ENCODE measurements around the gene OOSP4B. TPM values are rescaled to one million over a fixed set of nuclear protein-coding genes. Genes with fewer than 3 reads are reported as not detected.
"Not testable (repeated sequence)": the region's sequence is repeated elsewhere in the genome, so short reads cannot be mapped to it uniquely, and the experiment has no call there.

The OOSP4B gene
- total and polyA plus RNA-seq, 2 of the 4 experiments (the other 2 are of a cell fraction), result not detected

DNA sequence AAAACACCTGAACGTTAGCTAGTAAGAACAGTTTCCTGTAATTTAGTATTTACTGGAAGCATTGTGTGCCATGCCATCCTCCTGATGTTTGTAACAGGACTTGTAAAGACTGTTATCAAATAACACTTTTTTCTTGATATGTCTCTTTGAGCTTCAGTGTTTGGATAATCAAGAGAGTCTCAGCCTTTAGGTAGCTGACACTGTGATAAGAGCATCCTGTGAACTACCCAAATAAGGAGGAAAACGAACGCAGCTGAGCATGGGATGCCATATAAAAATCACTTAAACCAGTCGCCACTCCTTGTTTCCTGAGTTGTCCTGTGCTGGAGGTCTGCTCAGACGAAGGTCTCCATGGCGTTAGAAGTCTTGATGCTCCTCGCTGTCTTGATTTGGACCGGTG lies 23.1 kb downstream of the OOSP4B start, which contains the start of gene OOSP2:
OOSP2 (plus strand) TSS at position 301 of the 400 bp plus-strand sequence; CDS start at position 352, 51 bp downstream.
- no peaks in the 10 kb centered on the region for H3K36me3 ChIP-seq (ENCODE audit: control insufficient read depth, insufficient read depth, low read length)
- no peak within 1 kb of the TSS for H3K18ac ChIP-seq (ENCODE audit: low read depth, low read length)
- WGBS, 2 experiments (ENCODE audit: extremely low coverage in 2 of 2, insufficient read length in 1 of 2), result no CpG with 5 or more reads among the region's 8 CpGs
- no peak within 1 kb of the TSS for H3K4me2 ChIP-seq (ENCODE audit: low read depth, low read length)
- dilution Hi-C loops (cut with HindIII; ENCODE audit: low sequenced_read_pairs, unreplicated experiment) (no loop called here), in situ Hi-C loops (cut with MboI; ENCODE audit: low sequenced_read_pairs) (no loop called here), intact Hi-C loops (cut with micrococcal nuclease) (no loop called here)
- H4K8ac ChIP-seq (ENCODE audit: low read depth in 2 of 2, low read length in 2 of 2), result no peak within 1 kb of the TSS
- no peak within 1 kb of the TSS for H2AK5ac ChIP-seq (ENCODE audit: low read depth, low read length)
- H3K27ac ChIP-seq (ENCODE audit: insufficient read depth, low read length), result no peak within 1 kb of the TSS
- POLR2A ChIA-PET (ENCODE audit: unreplicated experiment), result no interaction called here
- H4K5ac ChIP-seq (ENCODE audit: low read depth, low read length), result no peak within 1 kb of the TSS
- H3K9ac ChIP-seq (ENCODE audit: low read depth, low read length), result no peak within 1 kb of the TSS
- no peaks in the 10 kb centered on the region for H4K20me1 ChIP-seq (ENCODE audit: insufficient read depth, low read length)
- no TSS peak for BruUV-seq (replicated peaks)
- H3K79me1 ChIP-seq (ENCODE audit: low read depth in 1 of 2, low read length in 2 of 2), result no peaks in the 10 kb centered on the region
- no peak within 1 kb of the TSS for H2AK9ac ChIP-seq (replicated peaks; ENCODE audit: low read depth, low read length, poor library complexity)
- H4K91ac ChIP-seq (ENCODE audit: insufficient read depth, low read depth, low read length), result no peak within 1 kb of the TSS
- H3K27me3 ChIP-seq (ENCODE audit: control insufficient read depth, insufficient read depth, low read length), result no peaks in the 10 kb centered on the region
- no peak within 1 kb of the TSS for H3K23ac ChIP-seq (ENCODE audit: low read depth, low read length)
- H2BK5ac ChIP-seq (ENCODE audit: low read depth, low read length, poor library complexity, severe bottlenecking), result no peak within 1 kb of the TSS
- no peaks in the 10 kb centered on the region for H3K9me1 ChIP-seq (ENCODE audit: insufficient read depth, low read length)
- CTCF ChIA-PET, result no interaction called here
- no peak within 1 kb of the TSS for H3K4me3 ChIP-seq (ENCODE audit: insufficient read depth, low read depth, low read length)
- H2BK20ac ChIP-seq (ENCODE audit: low read depth, low read length), result no peak within 1 kb of the TSS
- no peak for TF ChIP-seq RFX5 (IDR thresholded peaks at IDR 0.05; ENCODE audit: low read depth, low read length)
- TF ChIP-seq CEBPB (IDR thresholded peaks at IDR 0.05; ENCODE audit: low read depth, low read length), result no peak
- no peaks in the 10 kb centered on the region for H3K9me3 ChIP-seq (ENCODE audit: control insufficient read depth, insufficient read depth, low read length)
- DNase-seq (no peak), ATAC-seq (ENCODE audit: low read depth) (no peak)
- no peak within 1 kb of the TSS for H3K14ac ChIP-seq (replicated peaks; ENCODE audit: low read depth, low read length)
- H3K56ac ChIP-seq (ENCODE audit: extremely low read depth, insufficient read depth, low read length), result no peak within 1 kb of the TSS
- no peak within 1 kb of the TSS for H2AFZ ChIP-seq (replicated peaks; ENCODE audit: low read length, poor library complexity)
- H2BK15ac ChIP-seq (ENCODE audit: low read depth, low read length), result no peak within 1 kb of the TSS
- H3K4me1 ChIP-seq (ENCODE audit: control insufficient read depth, insufficient read depth, low read length), result no peaks in the 10 kb centered on the region
- H3K4ac ChIP-seq (ENCODE audit: low read depth, low read length), result no peak within 1 kb of the TSS
- H2BK120ac ChIP-seq (ENCODE audit: low read depth, low read length), result no peak within 1 kb of the TSS

DNA sequence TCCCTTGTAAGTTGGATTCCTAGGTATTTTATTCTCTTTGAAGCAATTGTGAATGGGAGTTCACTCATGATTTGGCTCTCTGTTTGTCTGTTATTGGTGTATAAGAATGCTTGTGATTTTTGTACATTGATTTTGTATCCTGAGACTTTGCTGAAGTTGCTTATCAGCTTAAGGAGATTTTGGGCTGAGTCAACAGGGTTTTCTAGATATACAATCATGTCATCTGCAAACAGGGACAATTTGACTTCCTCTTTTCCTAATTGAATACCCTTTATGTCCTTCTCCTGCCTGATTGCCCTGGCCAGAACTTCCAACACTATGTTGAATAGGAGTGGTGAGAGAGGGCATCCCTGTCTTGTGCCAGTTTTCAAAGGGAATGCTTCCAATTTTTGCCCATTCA lies 33.4 kb downstream of the OOSP4B start:
- DNase-seq; H2BK20ac ChIP-seq (ENCODE audit: low read depth, low read length); H2AK5ac ChIP-seq (ENCODE audit: low read depth, low read length); H2BK5ac ChIP-seq (ENCODE audit: low read depth, low read length, poor library complexity, severe bottlenecking); H3K56ac ChIP-seq (ENCODE audit: extremely low read depth, insufficient read depth, low read length); H3K4ac ChIP-seq (ENCODE audit: low read depth, low read length); CTCF ChIA-PET; H4K91ac ChIP-seq (ENCODE audit: insufficient read depth, low read depth, low read length); H2AFZ ChIP-seq (replicated peaks; ENCODE audit: low read length, poor library complexity); ATAC-seq (ENCODE audit: low read depth); H3K23ac ChIP-seq (ENCODE audit: low read depth, low read length); H3K36me3 ChIP-seq (ENCODE audit: control insufficient read depth, insufficient read depth, low read length); H4K20me1 ChIP-seq (ENCODE audit: insufficient read depth, low read length); BruUV-seq (replicated peaks); H3K27ac ChIP-seq (ENCODE audit: insufficient read depth, low read length); intact Hi-C loops (cut with micrococcal nuclease); H2BK120ac ChIP-seq (ENCODE audit: low read depth, low read length); H3K79me1 ChIP-seq (ENCODE audit: low read depth in 1 of 2, low read length in 2 of 2); H3K9ac ChIP-seq (ENCODE audit: low read depth, low read length); H3K27me3 ChIP-seq (ENCODE audit: control insufficient read depth, insufficient read depth, low read length); H2BK15ac ChIP-seq (ENCODE audit: low read depth, low read length); H4K5ac ChIP-seq (ENCODE audit: low read depth, low read length); H3K4me2 ChIP-seq (ENCODE audit: low read depth, low read length); H3K4me1 ChIP-seq (ENCODE audit: control insufficient read depth, insufficient read depth, low read length); H4K8ac ChIP-seq (ENCODE audit: low read depth in 2 of 2, low read length in 2 of 2); dilution Hi-C loops (cut with HindIII; ENCODE audit: low sequenced_read_pairs, unreplicated experiment); H3K14ac ChIP-seq (replicated peaks; ENCODE audit: low read depth, low read length); H3K9me3 ChIP-seq (ENCODE audit: control insufficient read depth, insufficient read depth, low read length); H2AK9ac ChIP-seq (replicated peaks; ENCODE audit: low read depth, low read length, poor library complexity); H3K9me1 ChIP-seq (ENCODE audit: insufficient read depth, low read length); H3K4me3 ChIP-seq (ENCODE audit: insufficient read depth, low read depth, low read length); in situ Hi-C loops (cut with MboI; ENCODE audit: low sequenced_read_pairs); POLR2A ChIA-PET (ENCODE audit: unreplicated experiment); H3K18ac ChIP-seq (ENCODE audit: low read depth, low read length): not testable (repeated sequence)
